Naive thymus-derived CD4-positive, alpha-beta T cell (primary cell): ENCODE results near the gene NR6A1. TPM values are rescaled to one million over a fixed set of nuclear protein-coding genes. Genes with fewer than 3 reads are reported as not detected.

Source experiments
- ATAC-seq: fragments of 150-1000 bp; cut with Tn5 transposase; 2 replicates; pipeline ENCODE4 v1.10.0; 2021; ENCODE audit warnings: mild to moderate bottlenecking, moderate library complexity
- CTCF ChIA-PET: fragments of 350-600 bp; sonication (Branson Sonifier 250); formaldehyde crosslinking; loops from one replicate; lab custom pipeline; 2021; ENCODE audit warnings: antibody characterized with exemption; lab: Charles Lee
- POLR2A ChIA-PET: fragments of 350-600 bp; sonication (Branson Sonifier 250); formaldehyde crosslinking; loops from one replicate; lab custom pipeline; 2021; ENCODE audit warnings: antibody characterized with exemption, inconsistent platforms; lab: Charles Lee
- DNase-seq, 9 donors: peaks; one replicate each; pipeline versions ENCODE4 v3.0.0 to v3.0.0-alpha.2; 2020 to 2022; ENCODE audit warnings: mixed read lengths in 1 of 9
- H3K27ac ChIP-seq: one replicate; pipeline ENCODE4 v1.7.0; 2013; ENCODE audit warnings: mild to moderate bottlenecking, low read depth, low read length, moderate library complexity
- H3K27me3 ChIP-seq, 2 donors: one replicate each; pipeline ENCODE4 v1.7.0; 2013; ENCODE audit warnings: low read length in 2 of 2, mild to moderate bottlenecking in 2 of 2, moderate library complexity in 2 of 2; ENCODE audit not compliant: control insufficient read depth in 2 of 2, insufficient read depth in 2 of 2
- H3K36me3 ChIP-seq, 3 experiments: 1 replicate in 2 of 3; 2 replicates in 1 of 3; pipeline ENCODE4 v1.7.0; 2013; ENCODE audit warnings: low read length in 3 of 3, mild to moderate bottlenecking in 3 of 3, moderate library complexity in 1 of 3; ENCODE audit not compliant: insufficient read depth in 3 of 3, control insufficient read depth in 2 of 3
- H3K4me1 ChIP-seq, 2 donors: one replicate each; pipeline ENCODE4 v1.7.0; 2013; ENCODE audit warnings: low read length in 2 of 2, mild to moderate bottlenecking in 2 of 2, moderate library complexity in 1 of 2; ENCODE audit not compliant: control insufficient read depth in 2 of 2, insufficient read depth in 2 of 2
- H3K4me3 ChIP-seq: 2 replicates; pipeline ENCODE4 v1.7.0; 2013; ENCODE audit warnings: mild to moderate bottlenecking, low read length
- H3K9me3 ChIP-seq, 3 experiments: 1 replicate in 2 of 3; 2 replicates in 1 of 3; pipeline ENCODE4 v1.7.0; 2013; ENCODE audit warnings: low read length in 3 of 3; ENCODE audit not compliant: control insufficient read depth in 2 of 3
- H3K27ac Mint-ChIP-seq, 9 donors: one replicate each; pipeline ENCODE4 v1.8.0; 2020 to 2022; ENCODE audit warnings: mixed read lengths in 9 of 9, mild to moderate bottlenecking in 8 of 9, moderate library complexity in 5 of 9, inconsistent platforms in 2 of 9
- H3K27me3 Mint-ChIP-seq, 5 donors: one replicate each; pipeline ENCODE4 v1.8.0; 2021 to 2022; ENCODE audit warnings: mixed read lengths in 5 of 5, mild to moderate bottlenecking in 1 of 5
- H3K36me3 Mint-ChIP-seq, 5 donors: one replicate each; pipeline ENCODE4 v1.8.0; 2020 to 2022; ENCODE audit warnings: mixed read lengths in 5 of 5, mild to moderate bottlenecking in 3 of 5, inconsistent platforms in 1 of 5
- H3K4me1 Mint-ChIP-seq, 7 donors: one replicate each; pipeline ENCODE4 v1.8.0; 2020 to 2022; ENCODE audit warnings: mixed read lengths in 7 of 7, mild to moderate bottlenecking in 3 of 7, inconsistent platforms in 1 of 7
- H3K4me3 Mint-ChIP-seq, 10 donors: one replicate each; pipeline ENCODE4 v1.8.0; 2020 to 2022; ENCODE audit warnings: mild to moderate bottlenecking in 10 of 10, mixed read lengths in 10 of 10, moderate library complexity in 6 of 10, inconsistent platforms in 2 of 10
- H3K9me3 Mint-ChIP-seq, 11 donors: one replicate each; pipeline ENCODE4 v1.8.0; 2020 to 2022; ENCODE audit warnings: mixed read lengths in 11 of 11, mild to moderate bottlenecking in 4 of 11, inconsistent platforms in 1 of 11, moderate library complexity in 1 of 11
- intact Hi-C, 2 donors: fragments of 100-400 bp; cut with micrococcal nuclease; formaldehyde crosslinking; loops; one replicate each; pipeline ENCODE4 v1.15.1; 2023
- polyA plus RNA-seq, 2 donors: library from polyadenylated mRNA; unstranded; fragments of 300-500 nt; fragmentation: Illumina TruSeq; gene quantifications; one replicate each; pipeline ENCODE4 v1.2.3, GENCODE V29; 2021
- total RNA-seq, 6 experiments: library from RNA in 5 of 6; stranded (reverse) in 5 of 6; gene quantifications; 1 replicate in 5 of 6; 2 replicates in 1 of 6; pipeline ENCODE4 v1.2.3 and lab custom pipeline; 2021 to 2026

NR6A1 gene
- total and polyA plus RNA-seq, 7 experiments from 2014 or later: 0.21 to 0.78 (median 0.51) TPM; not detected in 4

GRCh38 chr9:124502711-124503702 is 268.1 kb downstream of the NR6A1 start:
- POLR2A ChIA-PET: no interaction called here
- H3K9me3 Mint-ChIP-seq: peaks cover 0 to 4% (median 0%) of the 10 kb centered on the region in 11 donors
- Histone ChIP-seq H3K36me3 (no peaks in the 10 kb centered on the region), H3K4me1 (no peaks in the 10 kb centered on the region), H3K27ac (no peak overlapping the region), H3K9me3 (no peaks in the 10 kb centered on the region), H3K27me3 (peaks cover 0 to 9% of the 10 kb centered on the region in 2 donors), H3K4me3 (no peak overlapping the region)
- H3K4me3 Mint-ChIP-seq: peak overlapping the region in 4 of 10 donors; percentile 84 to 94 (median 90)
- ATAC-seq (no peak), DNase-seq (no peak)
- peaks cover 6 to 17% (median 8%) of the 10 kb centered on the region in 7 donors for H3K4me1 Mint-ChIP-seq
- H3K27me3 Mint-ChIP-seq: peaks cover 12 to 41% (median 25%) of the 10 kb centered on the region in 5 donors
- CTCF ChIA-PET: no interaction called here
- intact Hi-C loops: no loop called here
- peaks cover 0 to 5% (median 0%) of the 10 kb centered on the region in 5 donors for H3K36me3 Mint-ChIP-seq
- no peak overlapping the region for H3K27ac Mint-ChIP-seq

GRCh38 chr9:124501771-124502320 is 269.3 kb downstream of the NR6A1 start:
- Mint-ChIP-seq H3K9me3 (peaks cover 0 to 4% (median 0%) of the 10 kb centered on the region in 11 donors), H3K4me1 (peaks cover 6 to 26% (median 15%) of the 10 kb centered on the region in 7 donors), H3K36me3 (peaks cover 0 to 5% (median 0%) of the 10 kb centered on the region in 5 donors), H3K4me3 (peak overlapping the region in 2 of 10 donors; percentile 1 to 21), H3K27me3 (peaks cover 12 to 40% (median 25%) of the 10 kb centered on the region in 5 donors), H3K27ac (no peak overlapping the region)
- intact Hi-C loops: no loop called here
- ChIA-PET POLR2A (no interaction called here), CTCF (no interaction called here)
- Histone ChIP-seq H3K36me3 (no peaks in the 10 kb centered on the region), H3K9me3 (no peaks in the 10 kb centered on the region), H3K27me3 (peaks cover 0 to 9% of the 10 kb centered on the region in 2 donors), H3K4me3 (no peak overlapping the region), H3K27ac (no peak overlapping the region), H3K4me1 (no peaks in the 10 kb centered on the region)
- ATAC-seq: no peak
- no peak for DNase-seq

- Mint-ChIP-seq H3K27me3 (peaks cover 12 to 34% (median 23%) of the 10 kb centered on the region in 5 donors), H3K36me3 (peaks cover 0 to 5% (median 0%) of the 10 kb centered on the region in 5 donors), H3K4me3 (no peak overlapping the region), H3K27ac (no peak overlapping the region), H3K4me1 (peaks cover 7 to 35% (median 24%) of the 10 kb centered on the region in 7 donors), H3K9me3 (peaks cover 0 to 4% (median 0%) of the 10 kb centered on the region in 11 donors)
- Histone ChIP-seq H3K4me1 (peaks cover 0 to 8% of the 10 kb centered on the region in 2 donors), H3K4me3 (no peak overlapping the region), H3K36me3 (no peaks in the 10 kb centered on the region), H3K9me3 (no peaks in the 10 kb centered on the region), H3K27me3 (peaks cover 0 to 9% of the 10 kb centered on the region in 2 donors), H3K27ac (no peak overlapping the region)
- POLR2A ChIA-PET: no interaction called here
- ATAC-seq: no peak
- CTCF ChIA-PET: no interaction called here
- intact Hi-C loops: no loop called here
- no peak for DNase-seq
Observed at GRCh38 chr9:124500796-124501611, 270.1 kb downstream of the NR6A1 start.

- DNase-seq (no peak), ATAC-seq (no peak)
- peaks cover 0 to 5% (median 0%) of the 10 kb centered on the region in 5 donors for H3K36me3 Mint-ChIP-seq
- Histone ChIP-seq H3K27ac (no peak overlapping the region), H3K27me3 (peaks cover 0 to 7% of the 10 kb centered on the region in 2 donors), H3K36me3 (no peaks in the 10 kb centered on the region), H3K4me3 (no peak overlapping the region), H3K4me1 (peaks cover 0 to 16% of the 10 kb centered on the region in 2 donors), H3K9me3 (no peaks in the 10 kb centered on the region)
- H3K27ac Mint-ChIP-seq: no peak overlapping the region
- ChIA-PET POLR2A (no interaction called here), CTCF (no interaction called here)
- intact Hi-C loops: no loop called here
- H3K27me3 Mint-ChIP-seq: peaks cover 9 to 29% (median 17%) of the 10 kb centered on the region in 5 donors
- H3K9me3 Mint-ChIP-seq: peaks cover 0 to 4% (median 0%) of the 10 kb centered on the region in 11 donors
- no peak overlapping the region for H3K4me3 Mint-ChIP-seq
- peaks cover 10 to 39% (median 31%) of the 10 kb centered on the region in 7 donors for H3K4me1 Mint-ChIP-seq
Observed at GRCh38 chr9:124500028-124500795, 270.9 kb downstream of the NR6A1 start.

- ChIA-PET POLR2A (no interaction called here), CTCF (no interaction called here)
- Mint-ChIP-seq H3K27ac (no peak overlapping the region), H3K4me1 (peaks cover 10 to 39% (median 35%) of the 10 kb centered on the region in 7 donors), H3K27me3 (peaks cover 7 to 27% (median 15%) of the 10 kb centered on the region in 5 donors), H3K36me3 (peaks cover 0 to 5% (median 0%) of the 10 kb centered on the region in 5 donors), H3K9me3 (peaks cover 0 to 4% (median 0%) of the 10 kb centered on the region in 11 donors), H3K4me3 (no peak overlapping the region)
- no peaks in the 10 kb centered on the region for H3K36me3 ChIP-seq
- intact Hi-C loops: no loop called here
- DNase-seq: no peak
- no peak overlapping the region for H3K4me3 ChIP-seq
- H3K4me1 ChIP-seq: peaks cover 0 to 17% of the 10 kb centered on the region in 2 donors
- H3K27me3 ChIP-seq: peaks cover 0 to 5% of the 10 kb centered on the region in 2 donors
- H3K27ac ChIP-seq: no peak overlapping the region
- no peaks in the 10 kb centered on the region for H3K9me3 ChIP-seq
- no peak for ATAC-seq
Observed at GRCh38 chr9:124499216-124499615, 271.9 kb downstream of the NR6A1 start.
